GM19455 (cell line): ENCODE results near the gene FCRL6.

ENCODE experiments used
- ATAC-seq: cut with Tn5 transposase; IDR thresholded peaks from one replicate; pipeline ENCODE4 v1.9.1; 2021; ENCODE audit not compliant: unreplicated experiment

FCRL6 gene

GRCh38 chr1:159832309-159832708 is 30.1 kb downstream of the FCRL6 start:
- no peak for ATAC-seq

- ATAC-seq = no peak
Observed at GRCh38 chr1:159835356-159835755, 33.2 kb downstream of the FCRL6 start.

DNA sequence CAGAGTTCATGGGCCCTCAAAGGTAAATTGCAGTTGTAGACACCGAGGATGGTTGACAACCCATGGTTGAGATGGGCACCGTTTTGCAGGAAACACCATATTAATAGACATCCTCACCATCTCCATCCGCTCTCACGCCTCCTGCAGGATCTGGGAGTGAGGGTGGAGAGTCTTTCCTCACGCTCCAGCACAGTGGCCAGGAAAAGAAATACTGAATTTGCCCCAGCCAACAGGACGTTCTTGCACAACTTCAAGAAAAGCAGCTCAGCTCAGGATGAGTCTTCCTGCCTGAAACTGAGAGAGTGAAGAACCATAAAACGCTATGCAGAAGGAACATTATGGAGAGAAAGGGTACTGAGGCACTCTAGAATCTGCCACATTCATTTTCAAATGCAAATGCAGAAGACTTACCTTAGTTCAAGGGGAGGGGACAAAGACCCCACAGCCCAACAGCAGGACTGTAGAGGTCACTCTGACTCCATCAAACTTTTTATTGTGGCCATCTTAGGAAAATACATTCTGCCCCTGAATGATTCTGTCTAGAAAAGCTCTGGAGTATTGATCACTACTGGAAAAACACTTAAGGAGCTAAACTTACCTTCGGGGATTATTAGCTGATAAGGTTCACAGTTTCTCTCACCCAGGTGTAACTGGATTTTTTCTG is 33.8 kb downstream of the FCRL6 start:
- no peak for ATAC-seq

- peak; percentile 55 for ATAC-seq
Observed at GRCh38 chr1:159838715-159839114, 36.6 kb downstream of the FCRL6 start.

GRCh38 chr1:159839116-159839849 is 37.1 kb downstream of the FCRL6 start:
- peak; percentile 78 for ATAC-seq

DNA sequence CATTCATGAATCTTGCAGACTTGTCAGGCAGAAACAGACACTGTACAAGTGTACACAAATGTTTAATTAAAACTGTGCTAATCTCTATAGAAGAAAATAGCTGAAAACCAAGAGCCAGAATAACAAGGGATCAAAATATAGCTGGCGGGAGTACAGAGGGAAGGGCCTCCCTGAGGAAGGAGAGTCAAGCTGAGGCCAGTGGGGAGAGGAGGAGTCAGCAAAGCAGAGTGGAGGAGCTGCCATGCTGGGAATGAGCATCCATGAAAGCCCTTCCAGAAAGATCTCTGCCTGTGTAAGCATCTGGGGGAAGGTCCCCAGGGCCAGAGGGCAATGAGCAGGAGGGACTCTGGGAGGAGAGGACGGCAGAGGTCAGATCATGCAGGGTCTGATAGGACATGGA is 39.6 kb downstream of the FCRL6 start:
- ATAC-seq = no peak

DNA sequence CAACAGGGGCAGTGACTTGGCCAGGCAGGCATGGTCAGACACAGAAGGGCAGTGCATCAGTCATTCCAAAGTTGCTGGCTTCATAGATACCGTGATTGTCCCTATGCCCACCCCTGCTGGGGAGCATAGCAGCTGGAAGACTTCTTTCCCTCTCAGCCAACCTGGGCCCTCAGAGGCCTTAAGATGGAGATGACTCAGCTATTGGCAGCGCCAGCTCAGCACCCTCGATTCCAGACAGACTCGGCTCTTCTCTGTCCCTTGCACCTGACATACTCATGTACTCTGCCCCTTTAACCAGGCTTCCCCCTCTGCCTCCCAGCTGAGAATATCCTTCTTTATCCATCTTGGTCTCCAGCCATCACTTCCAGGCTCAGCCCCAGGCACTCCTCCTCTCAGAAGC is 41.3 kb downstream of the FCRL6 start:
- no peak for ATAC-seq

GRCh38 chr1:159845751-159846629 is 43.8 kb downstream of the FCRL6 start:
- no peak for ATAC-seq

DNA sequence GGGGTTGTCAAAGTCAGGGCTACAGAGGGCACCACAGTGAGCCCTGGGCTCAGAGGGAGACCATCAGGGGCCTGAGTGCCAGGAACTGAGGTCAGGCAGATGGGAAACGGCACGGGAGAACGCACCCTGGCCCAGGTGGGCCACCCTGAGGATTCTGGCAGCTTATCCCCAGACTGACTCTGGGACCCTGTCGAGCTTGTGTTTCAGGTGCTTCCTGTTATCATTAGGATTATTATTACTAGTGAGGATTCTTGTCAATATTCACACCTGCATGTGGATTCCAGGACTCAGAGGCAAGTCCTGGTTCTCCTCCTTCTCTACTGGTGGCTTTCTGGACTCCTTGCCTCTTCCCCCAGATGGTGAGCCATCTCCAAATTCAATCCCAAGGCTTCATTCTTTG is 45.1 kb downstream of the FCRL6 start:
- ATAC-seq = no peak

DNA sequence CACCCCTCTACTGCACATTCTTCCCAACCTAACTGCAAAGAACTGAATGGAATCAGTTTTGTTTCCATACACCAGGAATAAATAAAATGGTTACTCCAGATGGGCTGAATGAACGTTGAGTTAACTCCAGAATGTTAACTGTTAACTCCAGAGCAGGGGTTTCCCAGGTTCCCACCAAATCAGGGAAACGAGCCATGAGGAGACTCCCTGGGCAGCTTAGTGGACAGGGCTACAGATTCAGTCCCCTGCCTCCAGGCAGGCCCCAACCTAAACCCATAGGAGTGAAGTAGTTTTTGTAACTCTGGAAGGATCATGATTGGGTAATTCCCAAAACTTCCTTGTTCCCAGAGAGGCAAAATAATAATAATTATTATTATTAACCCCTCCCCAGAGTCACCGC is 46.2 kb downstream of the FCRL6 start:
- no peak for ATAC-seq

GRCh38 chr1:159849626-159850366 is 47.6 kb downstream of the FCRL6 start:
- no peak for ATAC-seq

GRCh38 chr1:159851407-159851806 is 49.2 kb downstream of the FCRL6 start:
- ATAC-seq = no peak

- ATAC-seq = no peak
Observed at GRCh38 chr1:159853417-159854115, 51.4 kb downstream of the FCRL6 start.

GRCh38 chr1:159854116-159854692 is 52.0 kb downstream of the FCRL6 start:
- no peak for ATAC-seq

GRCh38 chr1:159854693-159855192 is 52.6 kb downstream of the FCRL6 start:
- ATAC-seq = peak; percentile 76

- ATAC-seq = no peak
Observed at GRCh38 chr1:159855709-159856108, 53.5 kb downstream of the FCRL6 start.

- ATAC-seq = no peak
Observed at GRCh38 chr1:159856576-159856975, 54.4 kb downstream of the FCRL6 start.

DNA sequence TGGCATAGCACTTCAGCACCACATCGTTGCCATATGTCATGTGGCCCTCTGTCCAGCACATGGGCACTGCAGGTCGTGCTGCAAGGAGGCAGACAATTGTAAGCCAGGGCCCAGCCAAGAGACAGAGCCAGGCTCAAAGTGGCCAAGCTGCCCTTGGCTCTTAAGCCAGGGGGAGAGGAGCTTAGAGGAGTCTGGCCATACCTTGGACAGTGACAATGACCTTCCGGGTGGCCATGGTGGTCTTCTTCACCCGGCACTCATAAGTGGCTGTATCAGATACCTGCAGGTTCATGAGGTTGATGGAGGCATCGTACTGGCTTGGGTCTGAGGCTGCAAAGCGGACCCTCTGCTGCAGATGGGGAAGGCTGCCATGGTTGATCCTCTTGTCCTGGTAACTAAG is 55.7 kb downstream of the FCRL6 start:
- ATAC-seq = no peak

DNA sequence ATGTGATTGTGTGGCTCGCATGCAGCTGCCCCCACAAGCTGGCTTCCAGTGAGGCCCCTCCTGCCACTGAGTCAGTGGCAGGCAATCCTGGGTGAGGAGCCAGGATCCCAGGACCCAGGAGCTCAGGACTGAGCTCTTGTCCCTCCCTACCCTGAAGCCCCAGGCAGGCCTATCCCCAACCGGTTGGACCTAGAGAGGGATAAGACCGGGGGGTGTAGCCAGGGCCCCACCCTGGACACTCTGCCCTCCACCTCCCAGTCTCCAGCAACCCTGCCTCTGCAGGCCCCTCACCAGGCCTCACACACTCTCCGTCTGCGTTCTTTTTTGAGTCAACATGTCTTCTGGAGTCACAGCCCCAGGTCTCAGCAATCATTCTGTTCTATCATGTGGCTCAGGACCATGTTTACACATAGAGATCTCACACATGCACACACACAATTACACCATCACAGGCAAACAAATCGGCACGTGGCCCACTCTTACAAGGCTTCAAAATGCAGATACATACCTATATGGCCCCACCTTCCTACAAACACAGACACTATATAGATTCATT is 57.7 kb downstream of the FCRL6 start:
- ATAC-seq = no peak

DNA sequence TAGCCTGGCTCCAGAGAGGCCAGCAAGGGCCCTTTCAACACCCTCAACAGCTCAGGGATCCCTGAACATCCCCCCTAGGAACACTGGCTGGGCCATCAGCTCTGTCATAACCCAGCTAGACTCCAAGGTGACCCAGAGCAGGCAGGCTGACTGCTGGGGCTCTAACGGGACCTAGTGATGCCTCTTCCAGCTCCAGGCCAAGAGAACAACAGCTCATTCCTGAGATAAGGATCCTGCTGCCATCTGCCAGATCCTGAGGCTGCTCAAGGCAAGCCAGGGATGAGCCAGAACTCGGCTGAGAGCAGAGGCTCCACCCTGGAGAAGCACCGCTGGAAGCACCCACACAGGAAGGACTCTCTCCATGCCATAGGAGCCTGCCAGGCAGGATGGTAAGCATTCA is 58.3 kb downstream of the FCRL6 start:
- ATAC-seq = no peak
